ENCODE data around the gene TINAGL1. TPM values are rescaled to one million over a fixed set of nuclear protein-coding genes. Genes with fewer than 3 reads are reported as not detected.

TINAGL1 gene
- total RNA-seq, 6 experiments from 2014 or later: 0.91 to 4.0 (median 1.9) TPM

GRCh38 chr1:31587720-31588423 is 11.6 kb downstream of the TINAGL1 start:
- DNase-seq: peak; percentile 33
- TF ChIP-seq CTCF (IDR thresholded peaks at IDR 0.05): peak; percentile 78
- H3K4me1 Mint-ChIP-seq (ENCODE audit: low read depth): peaks cover 42% of the 10 kb centered on the region
- H3K27ac Mint-ChIP-seq: 0 out of 2 replicates have a peak overlapping the region, but pooled peaks have one; percentile 46
- H3K36me3 Mint-ChIP-seq (ENCODE audit: low read depth): no peaks in the 10 kb centered on the region
- no peaks in the 10 kb centered on the region for H3K9me3 Mint-ChIP-seq
- H3K27me3 Mint-ChIP-seq (ENCODE audit: insufficient read depth): peaks cover 4% of the 10 kb centered on the region
- no peak overlapping the region for H3K4me3 Mint-ChIP-seq

DNA sequence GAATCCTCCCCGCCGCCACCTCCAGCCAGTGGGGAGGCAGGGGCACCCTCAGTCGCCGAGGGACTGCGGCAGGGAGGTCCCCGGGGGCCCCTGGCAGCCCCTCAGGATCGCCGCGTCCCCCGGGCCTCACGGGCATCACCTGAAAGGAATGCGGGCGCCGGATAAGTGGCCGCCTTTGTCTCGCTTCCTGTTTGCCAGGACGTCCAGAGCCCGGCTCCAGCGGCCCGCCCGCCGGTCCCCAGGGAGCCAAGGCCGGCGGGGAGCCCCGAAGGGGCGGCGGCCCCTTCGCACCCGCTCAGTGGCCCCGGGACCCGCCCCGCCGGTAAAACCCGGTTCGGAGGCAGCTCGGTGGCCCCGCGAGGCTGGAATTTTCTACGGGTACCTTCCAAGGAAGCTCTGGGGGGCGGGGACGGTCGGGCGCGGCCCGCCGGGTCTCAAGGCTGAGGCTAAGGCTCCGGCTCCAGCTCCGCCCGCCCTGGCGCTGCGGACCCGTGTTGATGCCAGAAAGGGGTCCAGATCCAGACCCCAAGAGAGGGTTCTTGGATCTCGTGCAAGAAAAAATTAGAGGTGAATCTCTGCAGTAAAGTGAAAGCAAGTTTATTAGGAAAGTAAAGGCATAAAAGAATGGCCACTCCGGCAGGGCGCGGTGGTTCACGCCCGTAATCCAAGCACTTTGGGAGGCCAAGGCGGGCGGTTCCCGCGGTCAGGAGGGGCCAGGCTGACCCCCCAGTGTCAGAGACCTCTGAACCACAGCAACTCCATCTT is 12.6 kb downstream of the TINAGL1 start:
- H3K4me1 Mint-ChIP-seq (ENCODE audit: low read depth): peaks cover 38% of the 10 kb centered on the region
- H3K27ac Mint-ChIP-seq: peak overlapping the region; percentile 48; the same call in 1 of the 2 replicates
- no peak for DNase-seq
- peaks cover 4% of the 10 kb centered on the region for H3K27me3 Mint-ChIP-seq (ENCODE audit: insufficient read depth)
- H3K36me3 Mint-ChIP-seq (ENCODE audit: low read depth): no peaks in the 10 kb centered on the region
- peak overlapping the region; percentile 45; the same call in 1 of the 2 replicates for H3K4me3 Mint-ChIP-seq
- no peaks in the 10 kb centered on the region for H3K9me3 Mint-ChIP-seq
- no peak for TF ChIP-seq CTCF (IDR thresholded peaks at IDR 0.05)

GRCh38 chr1:31591425-31592093 is 15.2 kb downstream of the TINAGL1 start:
- Mint-ChIP-seq H3K27ac (peak overlapping the region; percentile 8; the same call in 1 of the 2 replicates), H3K4me3 (no peak overlapping the region)

DNA sequence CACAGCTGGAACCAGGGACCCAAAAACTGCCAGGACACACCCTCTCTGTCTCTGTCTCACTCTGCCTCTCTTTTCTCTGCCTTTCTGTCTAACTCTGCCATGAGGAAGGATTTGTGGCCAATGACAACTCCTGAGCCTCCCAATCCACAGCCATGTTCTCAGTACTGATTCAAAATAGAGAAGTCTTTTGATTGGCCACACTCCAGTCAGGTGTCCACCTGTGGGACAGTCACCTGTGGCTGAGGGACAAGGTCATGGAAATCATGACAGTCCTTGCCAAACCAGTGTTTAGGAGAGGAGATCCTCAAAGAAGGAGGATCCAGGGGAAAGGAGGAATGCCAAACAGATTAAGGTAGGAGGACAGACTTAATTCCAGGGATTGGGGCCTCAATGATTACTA is 15.8 kb downstream of the TINAGL1 start:
- Mint-ChIP-seq H3K4me1 (ENCODE audit: low read depth) (peaks cover 31% of the 10 kb centered on the region), H3K27me3 (ENCODE audit: insufficient read depth) (peaks cover 8% of the 10 kb centered on the region), H3K9me3 (no peaks in the 10 kb centered on the region), H3K4me3 (no peak overlapping the region), H3K27ac (peak overlapping the region; percentile 8; the same call in 1 of the 2 replicates), H3K36me3 (ENCODE audit: low read depth) (no peaks in the 10 kb centered on the region)
- TF ChIP-seq CTCF (IDR thresholded peaks at IDR 0.05): no peak
- no peak for DNase-seq

More at GRCh38 chr1:31591425-31592093, 15.2 kb downstream of the TINAGL1 start:
- peak; percentile 45 for DNase-seq
- Mint-ChIP-seq H3K9me3 (no peaks in the 10 kb centered on the region), H3K4me1 (ENCODE audit: low read depth) (peaks cover 31% of the 10 kb centered on the region), H3K36me3 (ENCODE audit: low read depth) (no peaks in the 10 kb centered on the region), H3K27me3 (ENCODE audit: insufficient read depth) (peaks cover 8% of the 10 kb centered on the region)
- TF ChIP-seq CTCF (IDR thresholded peaks at IDR 0.05): 0 out of 2 replicates have a peak, but pooled peaks have one; percentile 8

- Mint-ChIP-seq H3K4me3 (no peak overlapping the region), H3K4me1 (ENCODE audit: low read depth) (peaks cover 25% of the 10 kb centered on the region), H3K27ac (no peak overlapping the region), H3K9me3 (no peaks in the 10 kb centered on the region), H3K27me3 (ENCODE audit: insufficient read depth) (peaks cover 8% of the 10 kb centered on the region), H3K36me3 (ENCODE audit: low read depth) (no peaks in the 10 kb centered on the region)
- DNase-seq: no peak
- TF ChIP-seq CTCF (IDR thresholded peaks at IDR 0.05): no peak
These were observed 16.9 kb downstream of the TINAGL1 start for GRCh38 chr1:31593136-31593665.

Measured in HFFc6 (cell line).